Bronchial epithelial cell (primary cell): ENCODE results near the gene TSNAX. TPM values are rescaled to one million over a fixed set of nuclear protein-coding genes. Genes with fewer than 3 reads are reported as not detected.

Experiments
- DNase-seq: peaks from one replicate; pipeline ENCODE4 v3.0.0-alpha.2; 2010; ENCODE audit warnings: low read depth
- FAIRE-seq: peaks from 2 replicates; lab custom pipeline; 2011; peaks lifted over from hg19 to GRCh38; lab: Jason Lieb, UNC
- H3K27me3 ChIP-seq: 2 replicates; pipeline ENCODE4 v1.5.1; 2011; ENCODE audit warnings: low read length; ENCODE audit not compliant: control insufficient read depth, insufficient read depth
- H3K36me3 ChIP-seq: 2 replicates; pipeline ENCODE4 v1.5.1; 2011; ENCODE audit warnings: low read length; ENCODE audit not compliant: control insufficient read depth, insufficient read depth
- H3K4me3 ChIP-seq: 2 replicates; pipeline ENCODE4 v1.5.1; 2011; ENCODE audit warnings: mild to moderate bottlenecking, low read depth, low read length, control low read depth
- CTCF ChIP-seq: IDR thresholded peaks from 2 replicates; pipeline ENCODE4 v1.5.1; 2011; ENCODE audit warnings: mild to moderate bottlenecking, moderate library complexity, low read length, control low read depth, inconsistent platforms; ENCODE audit not compliant: insufficient read depth, severe bottlenecking
- total RNA-seq: library from RNA; depleted of rRNA; stranded (reverse); fragments of >200 nt; gene quantifications from 2 replicates; pipeline ENCODE4 v1.2.1, GENCODE V29; 2014

The TSNAX gene
- total RNA-seq, 1 donor from 2014 or later = 27.1 TPM

- no peaks in the 10 kb centered on the region for H3K27me3 ChIP-seq
- H3K4me3 ChIP-seq = no peak overlapping the region
- DNase-seq = no peak
- no peak for TF ChIP-seq CTCF
- no peaks in the 10 kb centered on the region for H3K36me3 ChIP-seq
- FAIRE-seq = no peak
These were observed 5.4 kb upstream of the TSNAX start for GRCh38 chr1:231522931-231523642.

DNA sequence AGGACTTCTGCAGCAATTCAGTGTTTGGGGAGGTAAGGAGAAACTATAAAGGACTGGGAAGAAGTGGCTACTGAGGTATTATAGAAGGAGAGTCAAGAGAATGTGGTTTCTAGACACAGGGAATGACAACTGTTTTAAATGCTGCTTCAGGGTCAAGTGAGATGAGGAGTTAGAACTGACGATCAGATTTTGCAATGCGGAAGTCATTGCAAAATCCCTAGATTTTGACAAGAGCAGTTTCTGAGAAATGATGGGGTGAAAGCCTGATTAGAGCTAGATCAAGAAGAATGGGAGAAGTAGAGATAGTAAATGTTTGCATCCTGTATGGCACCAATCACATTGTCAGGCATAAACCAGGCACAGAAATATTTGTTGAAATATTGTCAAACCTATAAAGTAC lies 4.7 kb upstream of the TSNAX start:
- FAIRE-seq = no peak

GRCh38 chr1:231526536-231526935 lies 1.9 kb upstream of the TSNAX start:
- DNase-seq = no peak
- no peak for TF ChIP-seq CTCF
- no peak for FAIRE-seq

More for the DNA sequence above, 4.7 kb upstream of the TSNAX start:
- no peak for DNase-seq
- no peak overlapping the region for H3K4me3 ChIP-seq
- no peak for TF ChIP-seq CTCF
- no peaks in the 10 kb centered on the region for H3K36me3 ChIP-seq
- H3K27me3 ChIP-seq = no peaks in the 10 kb centered on the region

GRCh38 chr1:231527586-231528171 lies 790 bp upstream of the TSNAX start:
- FAIRE-seq (no peak), DNase-seq (no peak)
- Histone ChIP-seq H3K27me3 (no peaks in the 10 kb centered on the region), H3K4me3 (peak overlapping the region; percentile 79), H3K36me3 (peaks cover 1% of the 10 kb centered on the region)
- TF ChIP-seq CTCF = no peak

More at GRCh38 chr1:231526536-231526935, 1.9 kb upstream of the TSNAX start:
- H3K27me3 ChIP-seq = no peaks in the 10 kb centered on the region
- peaks cover 1% of the 10 kb centered on the region for H3K36me3 ChIP-seq
- H3K4me3 ChIP-seq = no peak overlapping the region

- H3K4me3 ChIP-seq = no peak overlapping the region
- FAIRE-seq = no peak
- no peaks in the 10 kb centered on the region for H3K27me3 ChIP-seq
- TF ChIP-seq CTCF = no peak
- DNase-seq = no peak
- H3K36me3 ChIP-seq = peaks cover 2% of the 10 kb centered on the region
These were observed 4.8 kb downstream of the TSNAX start for GRCh38 chr1:231533240-231533639.
